GM23338 (cell line): ENCODE data around the gene IL6R. TPM values are rescaled to one million over a fixed set of nuclear protein-coding genes. Genes with fewer than 3 reads are reported as not detected.

ENCODE experiments used
- ATAC-seq: fragments of 200-7000 bp; cut with Tn5 transposase; 3 replicates; pipeline ENCODE4 v1.9.1; 2020
- DNase-seq: peaks from one replicate; pipeline ENCODE4 v3.0.0-alpha.2; 2015; ENCODE audit warnings: low spot score
- H2AFZ ChIP-seq: fragments of 200-600 bp; sonication (generic); 2 replicates; pipeline ENCODE4 v1.8.0; 2016; ENCODE audit warnings: antibody characterized with exemption, mild to moderate bottlenecking, moderate library complexity
- H3F3A ChIP-seq: fragments of 200-600 bp; sonication (generic); replicated peaks from 2 replicates; pipeline ENCODE4 v1.8.0; 2017; ENCODE audit warnings: antibody characterized with exemption, mixed run types, low read depth
- H3K27ac ChIP-seq: fragments of 200-600 bp; sonication (generic); 2 replicates; pipeline ENCODE4 v1.6.1; 2016; ENCODE audit warnings: low read depth
- H3K27me3 ChIP-seq: fragments of 200-600 bp; sonication (generic); 2 replicates; pipeline ENCODE4 v1.8.0; 2016; ENCODE audit warnings: mild to moderate bottlenecking, mixed run types, moderate library complexity; ENCODE audit not compliant: insufficient read depth
- H3K36me3 ChIP-seq: fragments of 200-600 bp; sonication (generic); 2 replicates; pipeline ENCODE4 v1.8.0; 2016; ENCODE audit warnings: mild to moderate bottlenecking; ENCODE audit not compliant: insufficient read depth
- H3K4me1 ChIP-seq: fragments of 200-600 bp; sonication (generic); 2 replicates; pipeline ENCODE4 v1.8.0; 2016; ENCODE audit warnings: mild to moderate bottlenecking, moderate library complexity; ENCODE audit not compliant: insufficient read depth
- H3K4me2 ChIP-seq: fragments of 200-600 bp; sonication (generic); 2 replicates; pipeline ENCODE4 v1.7.1; 2017; ENCODE audit warnings: mixed run types
- H3K4me3 ChIP-seq: fragments of 200-600 bp; sonication (generic); 2 replicates; pipeline ENCODE4 v1.6.1; 2016; ENCODE audit warnings: mixed run types
- H3K79me2 ChIP-seq: fragments of 200-600 bp; sonication (generic); replicated peaks from 2 replicates; pipeline ENCODE4 v1.8.0; 2017; ENCODE audit warnings: mild to moderate bottlenecking; ENCODE audit not compliant: insufficient read depth
- H3K9me2 ChIP-seq: fragments of 200-600 bp; sonication (generic); 2 replicates; pipeline ENCODE4 v1.8.0; 2017; ENCODE audit not compliant: insufficient read depth
- H4K20me1 ChIP-seq: fragments of 200-600 bp; sonication (generic); replicated peaks from 2 replicates; pipeline ENCODE4 v1.8.0; 2017; ENCODE audit warnings: mild to moderate bottlenecking; ENCODE audit not compliant: insufficient read depth
- H3K27ac Mint-ChIP-seq: 2 replicates; pipeline ENCODE4 v1.8.0; 2020; ENCODE audit warnings: inconsistent platforms, mild to moderate bottlenecking, moderate library complexity, mixed read lengths
- H3K27me3 Mint-ChIP-seq: 3 replicates; pipeline ENCODE4 v1.8.0; 2022; ENCODE audit warnings: low read depth, mild to moderate bottlenecking, moderate library complexity, mixed read lengths, inconsistent platforms; ENCODE audit not compliant: insufficient read depth, poor library complexity
- H3K36me3 Mint-ChIP-seq: 3 replicates; pipeline ENCODE4 v1.8.0; 2021; ENCODE audit warnings: low read depth, mild to moderate bottlenecking, inconsistent platforms, moderate library complexity, mixed read lengths
- H3K4me1 Mint-ChIP-seq: 3 replicates; pipeline ENCODE4 v1.8.0; 2020; ENCODE audit warnings: mild to moderate bottlenecking, inconsistent platforms, mixed read lengths
- H3K4me3 Mint-ChIP-seq: 3 replicates; pipeline ENCODE4 v1.8.0; 2021; ENCODE audit warnings: moderate library complexity, mild to moderate bottlenecking, inconsistent platforms, mixed read lengths
- H3K9me3 Mint-ChIP-seq: 3 replicates; pipeline ENCODE4 v1.8.0; 2020; ENCODE audit warnings: moderate library complexity, mild to moderate bottlenecking, inconsistent platforms, mixed read lengths
- EZH2phosphoT487 ChIP-seq: fragments of 200-600 bp; sonication (generic); IDR thresholded peaks from one replicate; pipeline ENCODE4 v1.8.1; 2018; ENCODE audit warnings: antibody characterized with exemption; ENCODE audit not compliant: unreplicated experiment
- JUNB ChIP-seq: IDR thresholded peaks from one replicate; pipeline ENCODE4 v1.6.1; 2016; ENCODE audit warnings: antibody characterized with exemption; ENCODE audit not compliant: unreplicated experiment
- NANOG ChIP-seq: IDR thresholded peaks from 2 replicates; pipeline ENCODE4 v1.6.1; 2016; ENCODE audit warnings: antibody characterized with exemption, borderline replicate concordance
- POLR2AphosphoS5 ChIP-seq: IDR thresholded peaks from 2 replicates; pipeline ENCODE4 v1.6.1; 2016; ENCODE audit warnings: antibody characterized with exemption, low read depth
- STAT1 ChIP-seq: IDR thresholded peaks from one replicate; pipeline ENCODE4 v1.6.1; 2016; ENCODE audit warnings: antibody characterized with exemption; ENCODE audit not compliant: unreplicated experiment
- ZNF114 ChIP-seq: fragments of 250-450 bp; sonication (Bioruptor Pico); IDR thresholded peaks from 2 replicates; pipeline ENCODE4 v1.5.0; 2020; ENCODE audit warnings: mild to moderate bottlenecking, moderate library complexity
- polyA plus RNA-seq: library from polyadenylated mRNA; unstranded; fragments of >200 nt; fragmentation: Nextera tagmentation; extraction: Ambion mirVana; gene quantifications from 2 replicates; pipeline ENCODE4 v1.2.1, GENCODE V29; 2016
- total RNA-seq: library from RNA; depleted of rRNA; stranded (reverse); fragments of >200 nt; shearing (Covaris generic); gene quantifications from 2 replicates; pipeline ENCODE4 v1.2.3, GENCODE V29; 2014
- TF ChIP-seq, protein P1 (sequence below): IDR thresholded peaks from one replicate; pipeline ENCODE4 v1.6.1; 2018; ENCODE audit warnings: antibody characterized with exemption; ENCODE audit not compliant: unreplicated experiment

Gene IL6R
- total and polyA plus RNA-seq, 2 experiments from 2014 or later, result 1.0 to 13.8 TPM

- H3K4me1 Mint-ChIP-seq, result peaks cover 20% of the 10 kb centered on the region
- no peak overlapping the region for H3K27ac Mint-ChIP-seq
- no peaks in the 10 kb centered on the region for H3K27me3 ChIP-seq
- H3K27ac ChIP-seq, result no peak overlapping the region
- H3K79me2 ChIP-seq, result no peaks in the 10 kb centered on the region
- no peaks in the 10 kb centered on the region for H3F3A ChIP-seq
- H3K4me3 Mint-ChIP-seq, result no peak overlapping the region
- H3K4me2 ChIP-seq, result no peak overlapping the region
- H3K36me3 Mint-ChIP-seq, result no peaks in the 10 kb centered on the region
- no peak overlapping the region for H2AFZ ChIP-seq
- no peaks in the 10 kb centered on the region for H4K20me1 ChIP-seq
- ATAC-seq (no peak), DNase-seq (no peak)
- no peak for TF ChIP-seq ZNF114 (CRISPR knock-in tag)
- no peaks in the 10 kb centered on the region for H3K36me3 ChIP-seq
- H3K4me1 ChIP-seq, result peaks cover 2% of the 10 kb centered on the region; the same call in 1 of the 2 replicates
- H3K9me3 Mint-ChIP-seq, result no peaks in the 10 kb centered on the region; the same call in 2 of the 3 replicates
- no peaks in the 10 kb centered on the region for H3K9me2 ChIP-seq
- peaks cover 6% of the 10 kb centered on the region for H3K27me3 Mint-ChIP-seq
- H3K4me3 ChIP-seq, result no peak overlapping the region
Measured at GRCh38 chr1:154425172-154425571, 20.0 kb downstream of the IL6R start.

DNA sequence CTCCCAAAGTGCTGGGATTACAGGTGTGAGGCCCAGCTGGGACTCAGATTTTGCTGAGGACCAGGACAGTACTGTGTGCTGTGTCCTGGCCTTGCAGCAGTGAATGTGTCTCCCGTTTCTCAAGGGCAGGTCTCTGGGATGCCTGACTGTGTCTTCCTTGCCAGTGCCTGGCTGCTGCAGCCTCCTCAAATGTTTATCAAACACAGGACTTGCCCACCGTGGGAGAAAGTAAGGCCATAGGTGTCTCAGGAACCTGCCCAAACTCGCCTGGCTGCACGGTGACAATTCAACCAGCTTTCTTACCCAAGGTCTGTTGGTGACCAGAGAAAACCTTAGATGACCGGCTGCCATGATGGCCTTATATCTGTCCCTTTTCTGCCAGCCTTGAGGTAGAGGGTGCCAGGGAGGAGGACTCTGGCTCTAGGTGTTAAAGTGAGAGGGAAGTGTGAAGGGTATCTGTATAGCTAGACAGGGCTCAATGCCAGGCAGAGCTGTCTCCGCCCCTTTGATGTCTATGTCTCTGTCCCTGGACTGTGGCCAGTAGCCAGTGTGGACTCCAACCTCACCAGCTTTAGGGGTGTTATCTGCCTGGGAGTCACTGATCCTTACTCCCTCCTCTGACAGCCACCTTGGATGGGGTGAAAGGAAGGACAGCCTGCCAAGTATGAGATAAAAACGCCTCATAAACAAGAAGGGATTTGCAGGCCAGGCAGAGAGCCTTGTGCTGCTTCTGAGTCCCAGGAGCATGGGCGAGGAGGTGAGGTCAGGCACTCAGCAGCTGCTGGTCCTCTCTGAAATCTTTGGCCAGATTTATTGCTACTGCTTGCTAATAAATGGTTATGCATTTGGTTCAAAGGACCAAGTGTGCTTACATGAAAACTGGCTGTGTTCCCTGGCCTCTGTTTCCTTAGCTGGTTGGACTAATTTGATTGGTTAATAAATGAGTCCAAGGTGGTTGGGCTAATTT, 22.3 kb downstream of the IL6R start:
- DNase-seq (no peak), ATAC-seq (no peak)
- no peak overlapping the region for H2AFZ ChIP-seq
- no peaks in the 10 kb centered on the region for H4K20me1 ChIP-seq
- Mint-ChIP-seq H3K4me3 (no peak overlapping the region), H3K9me3 (no peaks in the 10 kb centered on the region; the same call in 2 of the 3 replicates), H3K27ac (no peak overlapping the region), H3K27me3 (peaks cover 4% of the 10 kb centered on the region), H3K4me1 (peaks cover 32% of the 10 kb centered on the region), H3K36me3 (no peaks in the 10 kb centered on the region)
- H3F3A ChIP-seq, result no peaks in the 10 kb centered on the region
- no peaks in the 10 kb centered on the region for H3K79me2 ChIP-seq
- peaks cover 21% of the 10 kb centered on the region for H3K4me1 ChIP-seq
- no peak overlapping the region for H3K4me3 ChIP-seq
- H3K4me2 ChIP-seq, result no peak overlapping the region
- H3K36me3 ChIP-seq, result no peaks in the 10 kb centered on the region
- TF ChIP-seq POLR2AphosphoS5 (no peak), JUNB (no peak), NANOG (no peak), EZH2phosphoT487 (no peak), ZNF114 (CRISPR knock-in tag) (no peak), STAT1 (no peak)
- TF ChIP-seq, protein P1, sequence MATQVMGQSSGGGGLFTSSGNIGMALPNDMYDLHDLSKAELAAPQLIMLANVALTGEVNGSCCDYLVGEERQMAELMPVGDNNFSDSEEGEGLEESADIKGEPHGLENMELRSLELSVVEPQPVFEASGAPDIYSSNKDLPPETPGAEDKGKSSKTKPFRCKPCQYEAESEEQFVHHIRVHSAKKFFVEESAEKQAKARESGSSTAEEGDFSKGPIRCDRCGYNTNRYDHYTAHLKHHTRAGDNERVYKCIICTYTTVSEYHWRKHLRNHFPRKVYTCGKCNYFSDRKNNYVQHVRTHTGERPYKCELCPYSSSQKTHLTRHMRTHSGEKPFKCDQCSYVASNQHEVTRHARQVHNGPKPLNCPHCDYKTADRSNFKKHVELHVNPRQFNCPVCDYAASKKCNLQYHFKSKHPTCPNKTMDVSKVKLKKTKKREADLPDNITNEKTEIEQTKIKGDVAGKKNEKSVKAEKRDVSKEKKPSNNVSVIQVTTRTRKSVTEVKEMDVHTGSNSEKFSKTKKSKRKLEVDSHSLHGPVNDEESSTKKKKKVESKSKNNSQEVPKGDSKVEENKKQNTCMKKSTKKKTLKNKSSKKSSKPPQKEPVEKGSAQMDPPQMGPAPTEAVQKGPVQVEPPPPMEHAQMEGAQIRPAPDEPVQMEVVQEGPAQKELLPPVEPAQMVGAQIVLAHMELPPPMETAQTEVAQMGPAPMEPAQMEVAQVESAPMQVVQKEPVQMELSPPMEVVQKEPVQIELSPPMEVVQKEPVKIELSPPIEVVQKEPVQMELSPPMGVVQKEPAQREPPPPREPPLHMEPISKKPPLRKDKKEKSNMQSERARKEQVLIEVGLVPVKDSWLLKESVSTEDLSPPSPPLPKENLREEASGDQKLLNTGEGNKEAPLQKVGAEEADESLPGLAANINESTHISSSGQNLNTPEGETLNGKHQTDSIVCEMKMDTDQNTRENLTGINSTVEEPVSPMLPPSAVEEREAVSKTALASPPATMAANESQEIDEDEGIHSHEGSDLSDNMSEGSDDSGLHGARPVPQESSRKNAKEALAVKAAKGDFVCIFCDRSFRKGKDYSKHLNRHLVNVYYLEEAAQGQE, result no peak
- no peaks in the 10 kb centered on the region for H3K27me3 ChIP-seq
- H3K9me2 ChIP-seq, result no peaks in the 10 kb centered on the region
- no peak overlapping the region for H3K27ac ChIP-seq
